Right lobe of liver (tissue), 4 donors: ENCODE measurements around the gene DENND2A.

Experiments
- CTCF ChIP-seq, 4 donors: fragments of 200-600 bp in 3 of 4; fragments of 450-650 bp in 1 of 4; IDR thresholded peaks; one replicate each; pipeline versions ENCODE4 v1.5.1 to v1.8.0; 2016 to 2022; ENCODE audit warnings: antibody characterized with exemption in 4 of 4, mild to moderate bottlenecking in 2 of 4
- POLR2A ChIP-seq: fragments of 450-650 bp; IDR thresholded peaks from one replicate; pipeline ENCODE4 v1.6.1; 2017; ENCODE audit warnings: antibody characterized with exemption, mild to moderate bottlenecking
- donor health status: DM: no; HTN: no; CAD: no.
- donor health status: DM: no; HTN: no; CAD: no.
- donor health status: DM: no; HTN: yes; CAD: no.

- TF ChIP-seq CTCF (IDR thresholded peaks at IDR 0.05) (no peak), POLR2A (no peak)
Observed at GRCh38 chr7:140609646-140610045, 31.0 kb downstream of the DENND2A start.
